UCSD-AML1 (cell line): ENCODE measurements around the gene BLTP1.

Experiments used
- DNase-seq: peaks from one replicate; lab custom pipeline; 2025; ENCODE audit not compliant: unreplicated experiment; lab: John Stamatoyannopoulos, UW

The BLTP1 gene

DNA sequence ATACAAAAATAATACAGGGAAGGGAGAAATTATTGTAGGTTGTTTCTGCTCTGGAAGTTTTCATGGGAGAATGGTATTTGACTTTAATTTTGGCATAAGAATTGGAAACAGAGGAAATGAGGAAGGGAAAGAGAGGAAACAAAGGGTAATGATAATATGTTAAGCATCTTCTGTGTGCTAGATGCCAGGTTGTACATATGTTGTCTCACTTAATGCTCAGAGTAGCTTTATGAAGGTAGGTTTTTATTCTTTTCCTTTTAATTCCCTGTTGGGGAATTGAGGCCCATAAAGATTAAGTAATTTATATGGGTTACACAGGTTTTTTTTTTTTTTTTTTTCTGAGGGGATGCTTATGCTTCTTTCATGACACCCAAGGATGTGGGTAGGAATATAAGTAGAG is 19.2 kb downstream of the BLTP1 start:
- no peak for DNase-seq

GRCh38 chr4:122172266-122172665 is 20.1 kb downstream of the BLTP1 start:
- no peak for DNase-seq

DNA sequence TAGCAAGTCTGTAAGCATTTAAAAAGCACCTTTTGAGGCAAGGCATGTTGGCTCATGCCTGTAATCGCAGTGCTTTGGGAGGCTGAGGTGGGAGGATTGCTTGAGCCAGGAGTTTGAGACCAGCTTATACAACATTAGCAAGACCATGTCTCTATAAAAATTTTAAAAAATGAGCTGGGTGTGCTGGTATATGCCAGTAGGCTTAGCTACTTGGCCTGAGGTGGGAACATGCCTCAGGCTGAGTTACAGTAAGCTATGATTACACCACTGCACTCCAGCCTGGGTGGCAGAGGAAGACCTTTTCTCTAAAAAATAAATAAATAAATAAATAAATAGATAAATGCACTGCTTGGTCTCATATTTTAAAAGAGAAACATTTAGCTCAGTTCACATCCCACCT is 26.8 kb downstream of the BLTP1 start:
- DNase-seq, result no peak

DNA sequence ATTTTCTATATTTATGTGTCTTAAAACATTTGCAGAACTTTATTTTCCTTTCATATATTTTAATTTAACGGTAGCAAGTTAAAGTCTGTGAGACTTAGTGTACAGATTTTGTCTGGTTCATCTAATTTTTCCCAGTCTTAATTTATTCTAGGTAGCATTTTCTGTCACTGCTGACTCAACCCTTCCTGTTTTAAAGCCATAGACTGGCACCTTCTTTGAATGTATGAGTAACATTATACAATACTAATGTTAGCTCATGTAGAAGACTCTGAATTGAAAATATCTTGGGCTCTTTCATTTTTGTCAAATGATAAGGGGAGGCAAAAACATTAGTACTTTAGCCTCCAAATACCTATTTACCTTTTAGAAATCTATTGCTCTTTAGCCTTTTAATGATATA is 43.6 kb downstream of the BLTP1 start:
- DNase-seq, result no peak
